Stimulated activated CD8-positive, alpha-beta memory T cell treated with anti-CD3 and anti-CD28 coated beads, Interleukin-12 subunit alpha, Interleukin-12 subunit beta, amount 100 ng/mL, for 24 hours (primary cell): ENCODE measurements around the gene CDK17.
"Not testable (repeated sequence)": the region's sequence is repeated elsewhere in the genome, so short reads cannot be mapped to it uniquely, and the experiment has no call there.

Experiments
- DNase-seq: peaks from one replicate; pipeline ENCODE4 v3.0.0-alpha.2; 2020; ENCODE audit errors: extremely low read depth

Gene CDK17

GRCh38 chr12:96393229-96393628 lies 7.0 kb downstream of the CDK17 start:
- not testable (repeated sequence) for DNase-seq

- no peak for DNase-seq
Measured at GRCh38 chr12:96392397-96392796, 7.8 kb downstream of the CDK17 start.

GRCh38 chr12:96387981-96388380 lies 12.3 kb downstream of the CDK17 start:
- no peak for DNase-seq

GRCh38 chr12:96386794-96387193 lies 13.4 kb downstream of the CDK17 start:
- no peak for DNase-seq

GRCh38 chr12:96383991-96384390 lies 16.2 kb downstream of the CDK17 start:
- DNase-seq = no peak

- no peak for DNase-seq
Measured at GRCh38 chr12:96383371-96383770, 16.9 kb downstream of the CDK17 start.

- DNase-seq = not testable (repeated sequence)
Measured at GRCh38 chr12:96379743-96380142, 20.5 kb downstream of the CDK17 start.

GRCh38 chr12:96378319-96378718 lies 21.9 kb downstream of the CDK17 start:
- DNase-seq = no peak

GRCh38 chr12:96376865-96377264 lies 23.4 kb downstream of the CDK17 start:
- DNase-seq = no peak

- DNase-seq = no peak
Measured at GRCh38 chr12:96375841-96376604, 24.2 kb downstream of the CDK17 start.

GRCh38 chr12:96375170-96375569 lies 25.1 kb downstream of the CDK17 start:
- DNase-seq = no peak

- no peak for DNase-seq
Measured at GRCh38 chr12:96371790-96372699, 28.2 kb downstream of the CDK17 start.

GRCh38 chr12:96371138-96371789 lies 29.0 kb downstream of the CDK17 start:
- DNase-seq = no peak

GRCh38 chr12:96368687-96369086 lies 31.6 kb downstream of the CDK17 start:
- no peak for DNase-seq

- no peak for DNase-seq
Measured at GRCh38 chr12:96368233-96368632, 32.0 kb downstream of the CDK17 start.

GRCh38 chr12:96366381-96366654 lies 33.9 kb downstream of the CDK17 start:
- no peak for DNase-seq

- no peak for DNase-seq
Measured at GRCh38 chr12:96365604-96366380, 34.4 kb downstream of the CDK17 start.

GRCh38 chr12:96364092-96364700 lies 36.0 kb downstream of the CDK17 start:
- DNase-seq = no peak

- DNase-seq = no peak
Measured at GRCh38 chr12:96361074-96361473, 39.2 kb downstream of the CDK17 start.

- DNase-seq = no peak
Measured at GRCh38 chr12:96360550-96360949, 39.7 kb downstream of the CDK17 start.

GRCh38 chr12:96359328-96359727 lies 40.9 kb downstream of the CDK17 start:
- DNase-seq = no peak
